ENCODE measurements around the gene SLC22A23.

The SLC22A23 gene

DNA sequence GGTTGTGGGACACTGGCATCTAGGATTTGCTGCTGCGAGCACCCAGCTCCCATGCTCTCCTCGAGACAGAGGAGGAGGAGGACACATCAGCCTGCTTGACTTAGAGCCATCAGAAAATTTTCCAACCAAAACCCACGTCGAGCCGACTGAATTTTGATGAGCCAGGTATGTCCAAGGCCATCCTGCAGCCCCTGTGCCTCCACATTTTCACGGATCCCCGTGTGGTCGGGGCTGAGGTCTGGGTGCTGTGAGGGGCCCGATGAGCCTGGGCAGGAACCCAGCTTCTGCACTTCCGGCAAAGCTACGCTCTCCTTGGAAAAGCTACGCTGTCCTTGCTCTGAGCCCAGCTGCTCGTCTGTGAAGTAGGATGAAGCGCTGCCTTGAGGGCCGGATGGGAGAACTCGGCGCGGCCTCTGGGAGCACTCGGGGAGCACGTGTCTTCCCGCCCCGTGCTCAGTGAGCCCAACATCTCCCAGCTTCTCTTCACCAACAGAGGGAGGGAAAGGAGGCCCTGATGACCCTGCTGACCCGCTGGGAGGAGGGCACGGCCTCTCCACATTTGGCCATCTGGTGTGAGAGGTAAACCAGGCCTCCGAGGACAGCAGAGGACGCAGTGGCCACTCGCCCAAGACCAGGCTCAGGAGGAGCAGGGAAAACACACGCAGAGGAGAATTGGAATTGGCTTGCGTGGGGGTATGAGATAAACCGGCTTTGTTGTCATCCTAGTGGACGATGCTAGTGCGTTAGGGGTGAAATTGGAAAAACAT is 164.2 kb downstream of the SLC22A23 start:
- Histone ChIP-seq H3K36me3 (ENCODE audit: insufficient read depth, low read length) (no peaks in the 10 kb centered on the region), H3K9me3 (ENCODE audit: insufficient read depth, low read length, severe bottlenecking) (no peaks in the 10 kb centered on the region), H3K27me3 (ENCODE audit: insufficient read depth, low read length, poor library complexity) (no peaks in the 10 kb centered on the region), H3K27ac (ENCODE audit: low read length) (no peak overlapping the region), H3K4me3 (ENCODE audit: low read depth in 1 of 2, low read length in 2 of 2) (no peak overlapping the region), H3K4me2 (ENCODE audit: insufficient read depth, low read length) (no peak overlapping the region), H3K79me2 (ENCODE audit: insufficient read depth, low read length) (no peaks in the 10 kb centered on the region), H3K4me1 (ENCODE audit: insufficient read depth, low read length) (no peaks in the 10 kb centered on the region), H3K9ac (ENCODE audit: low read depth, low read length) (no peak overlapping the region), H2AFZ (ENCODE audit: low read depth, low read length) (no peak overlapping the region), H4K20me1 (ENCODE audit: insufficient read depth, low read length) (peaks cover 4% of the 10 kb centered on the region; the same call in 1 of the 2 replicates)
- DNase-seq, result no peak
- ATAC-seq (ENCODE audit: insufficient read depth, low read depth), result no peak
- no peak for TF ChIP-seq EZH2 (IDR thresholded peaks at IDR 0.05; ENCODE audit: borderline replicate concordance, low read depth, low read length, severe bottlenecking)

DNA sequence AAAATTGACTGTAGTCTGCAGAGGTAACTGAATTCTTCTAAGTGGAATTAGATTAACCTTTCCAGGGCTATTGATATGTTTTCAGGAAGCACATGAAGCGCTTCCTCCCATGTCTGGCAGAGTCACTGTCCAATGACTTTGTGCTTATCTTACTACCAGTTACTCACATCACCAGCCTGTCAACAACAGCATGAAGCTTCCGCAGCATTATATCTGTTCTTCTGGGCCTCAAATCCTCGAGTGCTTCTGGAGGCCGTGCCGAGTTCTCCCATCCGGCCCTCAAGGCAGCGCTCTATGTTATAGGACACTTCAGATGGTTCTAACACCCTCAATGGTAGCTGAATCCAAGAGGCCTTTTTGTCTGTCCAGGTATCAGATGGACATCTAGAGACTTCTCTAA is 164.9 kb downstream of the SLC22A23 start:
- no peaks in the 10 kb centered on the region for H3K9me3 ChIP-seq (ENCODE audit: insufficient read depth, low read length, severe bottlenecking)
- no peak overlapping the region for H3K27ac ChIP-seq (ENCODE audit: low read length)
- ATAC-seq (ENCODE audit: insufficient read depth, low read depth) (no peak), DNase-seq (no peak)
- H3K36me3 ChIP-seq (ENCODE audit: insufficient read depth, low read length), result no peaks in the 10 kb centered on the region
- peaks cover 5% of the 10 kb centered on the region for H4K20me1 ChIP-seq (ENCODE audit: insufficient read depth, low read length)
- H2AFZ ChIP-seq (ENCODE audit: low read depth, low read length), result no peak overlapping the region
- H3K9ac ChIP-seq (ENCODE audit: low read depth, low read length), result no peak overlapping the region
- TF ChIP-seq, protein P1, sequence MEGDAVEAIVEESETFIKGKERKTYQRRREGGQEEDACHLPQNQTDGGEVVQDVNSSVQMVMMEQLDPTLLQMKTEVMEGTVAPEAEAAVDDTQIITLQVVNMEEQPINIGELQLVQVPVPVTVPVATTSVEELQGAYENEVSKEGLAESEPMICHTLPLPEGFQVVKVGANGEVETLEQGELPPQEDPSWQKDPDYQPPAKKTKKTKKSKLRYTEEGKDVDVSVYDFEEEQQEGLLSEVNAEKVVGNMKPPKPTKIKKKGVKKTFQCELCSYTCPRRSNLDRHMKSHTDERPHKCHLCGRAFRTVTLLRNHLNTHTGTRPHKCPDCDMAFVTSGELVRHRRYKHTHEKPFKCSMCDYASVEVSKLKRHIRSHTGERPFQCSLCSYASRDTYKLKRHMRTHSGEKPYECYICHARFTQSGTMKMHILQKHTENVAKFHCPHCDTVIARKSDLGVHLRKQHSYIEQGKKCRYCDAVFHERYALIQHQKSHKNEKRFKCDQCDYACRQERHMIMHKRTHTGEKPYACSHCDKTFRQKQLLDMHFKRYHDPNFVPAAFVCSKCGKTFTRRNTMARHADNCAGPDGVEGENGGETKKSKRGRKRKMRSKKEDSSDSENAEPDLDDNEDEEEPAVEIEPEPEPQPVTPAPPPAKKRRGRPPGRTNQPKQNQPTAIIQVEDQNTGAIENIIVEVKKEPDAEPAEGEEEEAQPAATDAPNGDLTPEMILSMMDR (IDR thresholded peaks at IDR 0.05; ENCODE audit: borderline replicate concordance, extremely low read depth, low read length, poor library complexity, severe bottlenecking), result no peak
- no peak for TF ChIP-seq EZH2 (IDR thresholded peaks at IDR 0.05; ENCODE audit: borderline replicate concordance, low read depth, low read length, severe bottlenecking)
- no peaks in the 10 kb centered on the region for H3K79me2 ChIP-seq (ENCODE audit: insufficient read depth, low read length)
- H3K4me1 ChIP-seq (ENCODE audit: insufficient read depth, low read length), result no peaks in the 10 kb centered on the region
- H3K27me3 ChIP-seq (ENCODE audit: insufficient read depth, low read length, poor library complexity), result no peaks in the 10 kb centered on the region
- no peak overlapping the region for H3K4me3 ChIP-seq (ENCODE audit: low read depth in 1 of 2, low read length in 2 of 2)
- H3K4me2 ChIP-seq (ENCODE audit: insufficient read depth, low read length), result no peak overlapping the region

DNA sequence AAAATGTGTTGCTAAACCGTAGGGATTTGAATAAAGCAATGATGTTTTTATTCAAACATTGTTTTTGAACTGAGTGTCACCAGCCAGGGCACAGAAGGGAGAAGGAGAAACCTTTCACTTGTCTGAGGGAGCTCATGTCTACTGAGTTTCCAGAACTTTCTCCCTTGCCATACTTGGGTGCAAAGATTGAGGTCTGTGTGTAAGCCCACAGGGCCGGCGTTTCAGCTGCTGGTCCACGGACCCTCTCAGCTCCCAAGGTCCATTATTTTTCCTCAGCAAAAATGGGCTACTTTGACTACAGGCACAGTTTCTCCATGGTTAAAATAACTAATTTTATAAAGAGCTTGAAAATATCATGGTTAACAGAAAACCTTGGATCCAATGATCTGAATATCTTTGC is 165.5 kb downstream of the SLC22A23 start:
- TF ChIP-seq, protein P1 (IDR thresholded peaks at IDR 0.05; ENCODE audit: borderline replicate concordance, extremely low read depth, low read length, poor library complexity, severe bottlenecking), result no peak
- TF ChIP-seq EZH2 (IDR thresholded peaks at IDR 0.05; ENCODE audit: borderline replicate concordance, low read depth, low read length, severe bottlenecking), result no peak
- H3K9me3 ChIP-seq (ENCODE audit: insufficient read depth, low read length, severe bottlenecking), result no peaks in the 10 kb centered on the region
- no peak overlapping the region for H3K4me2 ChIP-seq (ENCODE audit: insufficient read depth, low read length)
- H2AFZ ChIP-seq (ENCODE audit: low read depth, low read length), result no peak overlapping the region
- H3K4me1 ChIP-seq (ENCODE audit: insufficient read depth, low read length), result no peaks in the 10 kb centered on the region
- H3K27me3 ChIP-seq (ENCODE audit: insufficient read depth, low read length, poor library complexity), result no peaks in the 10 kb centered on the region
- H4K20me1 ChIP-seq (ENCODE audit: insufficient read depth, low read length), result peaks cover 9% of the 10 kb centered on the region
- H3K4me3 ChIP-seq (ENCODE audit: low read depth in 1 of 2, low read length in 2 of 2), result no peak overlapping the region
- no peaks in the 10 kb centered on the region for H3K36me3 ChIP-seq (ENCODE audit: insufficient read depth, low read length)
- no peak for DNase-seq
- ATAC-seq (ENCODE audit: insufficient read depth, low read depth), result no peak
- H3K79me2 ChIP-seq (ENCODE audit: insufficient read depth, low read length), result no peaks in the 10 kb centered on the region
- no peak overlapping the region for H3K27ac ChIP-seq (ENCODE audit: low read length)
- H3K9ac ChIP-seq (ENCODE audit: low read depth, low read length), result no peak overlapping the region

DNA sequence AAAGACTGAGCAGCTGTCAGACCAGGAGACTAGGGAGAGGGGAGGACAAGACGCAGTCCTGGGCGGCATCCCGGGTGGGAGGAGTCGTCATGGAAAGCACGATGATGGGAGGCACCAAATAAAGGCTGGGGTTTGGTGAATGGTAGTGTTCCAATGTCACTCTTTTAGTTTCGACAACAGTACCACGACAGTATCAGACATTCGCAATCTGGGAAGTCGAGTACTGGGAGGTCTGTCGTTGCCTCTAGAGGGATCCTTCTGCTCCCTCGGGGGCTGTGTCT is 166.0 kb downstream of the SLC22A23 start:
- no peaks in the 10 kb centered on the region for H3K36me3 ChIP-seq (ENCODE audit: insufficient read depth, low read length)
- ATAC-seq (ENCODE audit: insufficient read depth, low read depth), result no peak

More for the DNA sequence above, 166.0 kb downstream of the SLC22A23 start:
- no peak for TF ChIP-seq EZH2 (IDR thresholded peaks at IDR 0.05; ENCODE audit: borderline replicate concordance, low read depth, low read length, severe bottlenecking)
- TF ChIP-seq, protein P1 (IDR thresholded peaks at IDR 0.05; ENCODE audit: borderline replicate concordance, extremely low read depth, low read length, poor library complexity, severe bottlenecking), result no peak
- Histone ChIP-seq H3K4me3 (ENCODE audit: low read depth in 1 of 2, low read length in 2 of 2) (no peak overlapping the region), H3K4me1 (ENCODE audit: insufficient read depth, low read length) (no peaks in the 10 kb centered on the region), H2AFZ (ENCODE audit: low read depth, low read length) (no peak overlapping the region), H3K79me2 (ENCODE audit: insufficient read depth, low read length) (no peaks in the 10 kb centered on the region), H3K9me3 (ENCODE audit: insufficient read depth, low read length, severe bottlenecking) (no peaks in the 10 kb centered on the region), H4K20me1 (ENCODE audit: insufficient read depth, low read length) (peaks cover 9% of the 10 kb centered on the region), H3K9ac (ENCODE audit: low read depth, low read length) (no peak overlapping the region), H3K4me2 (ENCODE audit: insufficient read depth, low read length) (no peak overlapping the region), H3K27me3 (ENCODE audit: insufficient read depth, low read length, poor library complexity) (no peaks in the 10 kb centered on the region), H3K27ac (ENCODE audit: low read length) (no peak overlapping the region)
- no peak for DNase-seq

Measured in DND-41 (cell line).